GM19372 (cell line): ENCODE results near the gene GJD3.

Experiments
- ATAC-seq: cut with Tn5 transposase; IDR thresholded peaks from one replicate; pipeline ENCODE4 v1.9.1; 2021; ENCODE audit warnings: mild to moderate bottlenecking, low read depth, moderate library complexity; ENCODE audit not compliant: unreplicated experiment

GJD3 gene

DNA sequence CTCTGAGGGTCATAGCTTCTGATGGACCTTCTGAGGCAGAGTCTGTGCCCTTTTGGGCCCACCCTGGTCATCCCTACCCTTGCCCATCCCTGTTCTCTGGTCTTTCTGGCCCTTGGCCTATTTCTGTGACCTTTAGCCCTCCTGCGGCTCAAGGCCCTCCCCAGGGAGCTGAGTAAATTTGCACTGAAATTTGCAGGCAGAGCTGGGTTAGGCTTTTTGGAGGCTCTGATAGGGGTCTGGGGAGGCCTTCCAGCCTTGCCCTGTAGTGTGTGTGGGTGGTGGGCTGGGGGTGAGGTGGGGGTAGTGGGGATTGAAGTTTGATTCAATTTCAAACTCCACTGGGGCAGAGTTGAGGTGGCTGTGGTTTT is 37.7 kb downstream of the GJD3 start:
- ATAC-seq = no peak

GRCh38 chr17:40326014-40326831 is 38.3 kb downstream of the GJD3 start:
- no peak for ATAC-seq

DNA sequence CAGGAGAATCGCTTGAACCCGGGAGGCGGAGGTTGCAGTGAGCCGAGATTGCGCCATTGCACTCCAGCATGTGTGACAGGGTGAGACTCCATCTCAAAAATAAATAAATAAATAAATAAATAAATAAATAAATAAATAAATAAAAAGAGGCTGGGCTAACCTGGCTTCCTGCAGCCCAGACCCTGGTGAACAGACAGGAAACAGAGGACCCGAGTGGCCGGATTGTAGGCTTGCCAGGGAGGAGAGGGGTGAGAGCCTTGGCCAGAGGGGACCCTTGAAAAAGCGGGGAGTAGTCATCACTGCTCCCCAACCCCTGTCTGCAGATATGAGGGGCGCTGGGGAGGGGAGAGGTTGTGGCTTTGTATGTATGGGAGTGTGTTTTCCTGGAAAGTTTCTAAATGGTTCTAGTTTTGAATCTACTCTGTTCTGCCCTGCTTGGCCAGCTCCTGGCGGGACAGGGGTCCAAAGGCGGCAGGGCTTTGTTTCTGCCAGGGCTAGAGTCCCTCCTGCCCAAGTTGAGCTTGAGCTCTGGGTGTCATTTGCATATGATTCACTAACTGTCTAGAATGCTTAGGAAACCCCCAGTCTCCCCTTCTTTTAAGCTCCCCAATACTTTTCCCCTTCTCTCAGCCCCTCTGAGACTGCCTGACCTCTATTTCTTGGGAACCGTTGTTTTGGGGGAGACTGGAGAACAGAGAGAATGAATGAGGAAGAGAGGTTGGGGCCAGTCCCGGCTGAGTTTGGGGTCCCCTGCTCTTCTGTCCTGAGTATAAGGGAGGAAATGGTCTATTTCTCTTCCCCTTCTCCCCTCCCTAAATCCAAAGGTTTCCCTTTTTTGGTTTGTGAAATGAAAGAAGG is 39.2 kb downstream of the GJD3 start:
- no peak for ATAC-seq

DNA sequence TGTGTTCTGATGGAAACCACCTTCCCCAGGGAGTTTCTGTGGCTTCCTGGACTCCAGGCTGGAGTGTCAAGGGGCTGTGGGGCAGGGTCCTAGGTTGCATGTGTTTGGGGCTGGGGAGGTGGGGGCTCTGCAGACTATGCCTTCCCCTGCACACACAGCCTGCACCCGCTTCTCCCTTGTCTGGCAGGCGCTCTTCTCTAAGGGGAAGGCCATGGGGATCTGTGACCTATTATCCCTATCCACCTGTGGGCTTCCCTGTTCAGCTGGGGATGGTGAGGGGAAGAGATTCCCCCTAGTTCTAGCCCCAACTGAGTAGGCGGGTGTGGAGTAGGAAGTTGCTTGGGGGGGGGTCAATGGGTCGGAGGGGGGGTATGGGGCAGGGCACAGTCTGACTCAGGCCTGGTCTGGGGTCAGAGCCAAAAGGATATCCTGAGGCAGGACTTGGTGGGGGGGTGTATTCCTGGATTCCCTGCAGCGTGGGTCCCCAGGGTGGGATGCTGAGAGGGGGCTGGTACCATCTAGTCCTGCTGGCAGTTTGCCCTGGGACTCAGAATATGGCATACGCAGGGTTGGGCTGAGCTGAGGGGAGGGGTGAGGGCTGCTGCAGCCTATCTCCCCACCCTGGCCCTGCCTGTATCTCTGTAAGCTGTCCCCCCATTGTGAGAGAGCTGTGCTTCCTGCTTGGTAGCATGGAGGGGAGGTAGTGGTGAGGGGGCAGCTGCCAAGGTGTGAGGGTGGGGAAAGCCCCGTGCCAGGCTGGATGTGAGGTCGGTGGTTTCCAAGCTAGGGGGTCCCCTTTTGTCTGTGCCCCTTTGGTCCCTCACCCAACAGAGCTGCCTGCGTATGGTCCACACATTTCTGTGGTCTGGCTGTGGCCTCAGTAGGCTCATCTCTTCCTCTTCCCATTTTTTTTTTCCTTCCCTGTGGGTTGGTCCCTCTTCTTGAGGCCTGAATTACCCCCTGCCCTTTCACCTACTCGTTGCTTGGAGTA is 40.9 kb downstream of the GJD3 start:
- ATAC-seq = no peak

DNA sequence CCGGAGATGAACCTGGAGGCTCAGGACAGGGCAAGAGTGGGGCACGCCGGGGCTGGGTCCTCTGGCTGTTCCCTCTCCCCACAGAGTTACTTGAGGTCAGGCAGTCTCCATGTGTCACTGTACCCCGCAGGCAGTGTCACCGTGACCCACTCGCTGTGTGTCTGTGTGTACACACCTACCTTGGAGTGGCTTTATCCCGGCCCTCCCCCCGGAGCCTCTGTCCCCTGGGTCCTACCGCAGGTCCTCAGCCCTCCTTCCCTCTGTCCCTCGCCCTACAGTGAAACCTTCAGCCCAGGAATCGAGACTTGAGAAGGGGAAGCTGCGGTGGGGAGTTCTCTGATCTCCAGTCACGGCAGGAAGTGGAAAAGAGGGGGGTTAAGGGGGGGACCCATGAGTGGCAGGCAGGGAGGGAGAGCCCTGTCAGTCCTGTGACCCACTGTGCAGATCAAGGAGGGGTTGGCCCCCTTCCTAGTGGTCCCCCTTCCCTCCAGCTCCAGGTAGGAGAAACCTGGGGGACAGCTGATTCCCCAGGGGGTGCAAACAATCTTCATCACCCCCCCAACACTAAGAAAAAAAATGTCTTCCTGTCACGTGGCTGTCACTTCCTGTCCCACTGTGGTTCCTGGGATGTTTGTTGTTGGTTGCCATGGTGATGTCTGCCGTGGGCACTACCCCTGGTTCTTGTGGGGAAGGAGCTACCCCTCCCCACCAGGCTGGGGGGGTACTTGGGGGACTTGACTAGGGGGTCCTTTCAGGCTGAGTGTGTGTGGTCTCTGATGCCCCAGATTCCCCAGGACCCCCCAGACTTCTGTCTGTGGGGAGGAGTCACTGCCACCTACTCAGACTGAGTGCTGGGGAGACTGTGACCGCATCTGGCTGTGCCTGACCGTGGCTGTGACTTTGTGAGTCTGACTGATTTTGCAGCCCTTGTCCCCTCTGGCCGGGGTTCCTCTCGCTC is 41.9 kb downstream of the GJD3 start:
- peak; percentile 42 for ATAC-seq

- ATAC-seq = no peak
Observed at GRCh38 chr17:40321961-40322357, 42.6 kb downstream of the GJD3 start.

- no peak for ATAC-seq
Observed at GRCh38 chr17:40321524-40321929, 43.0 kb downstream of the GJD3 start.

GRCh38 chr17:40320756-40321523 is 43.6 kb downstream of the GJD3 start:
- ATAC-seq = no peak

DNA sequence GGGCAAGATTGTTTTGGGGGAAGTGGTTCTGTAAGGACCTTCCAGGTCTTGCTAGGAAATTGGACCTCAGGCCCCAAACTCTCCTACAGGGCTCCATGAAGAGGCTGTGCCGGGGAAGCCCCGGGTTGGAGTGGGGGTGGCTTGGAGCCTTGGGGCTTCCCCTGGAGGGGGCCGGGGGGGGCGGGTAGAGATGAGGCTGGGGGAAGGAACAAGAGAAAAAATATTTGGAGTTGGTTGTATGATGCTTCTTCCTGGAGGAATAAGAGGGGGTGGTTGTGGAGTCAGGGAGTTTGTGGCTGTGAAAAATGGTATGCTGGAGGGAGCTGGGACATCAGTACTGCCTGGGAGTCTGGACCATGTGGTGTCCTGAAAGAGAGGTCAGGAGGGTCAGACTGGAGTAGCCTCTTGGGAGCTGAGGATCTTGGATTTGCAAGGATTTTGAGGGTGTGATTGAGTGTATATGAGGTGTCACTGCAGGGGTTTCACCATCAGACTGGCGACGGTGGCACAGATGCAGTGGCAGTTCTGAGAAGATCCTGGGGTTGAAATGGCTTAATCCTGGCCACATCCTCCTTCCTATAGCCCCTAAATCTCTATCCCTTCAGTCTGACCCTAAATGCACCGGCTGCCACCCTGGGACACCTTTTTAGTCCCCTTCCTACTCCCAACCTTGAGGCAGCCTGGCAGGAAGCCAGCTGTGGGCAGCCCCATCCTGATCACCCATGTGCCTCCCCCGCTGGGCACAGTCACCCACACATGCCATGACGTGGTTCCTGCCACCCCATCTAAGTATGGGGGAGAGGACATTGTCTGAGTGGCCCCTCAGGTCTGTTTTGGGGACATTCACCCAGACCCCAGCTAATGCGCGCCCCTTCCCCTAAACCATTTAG is 44.6 kb downstream of the GJD3 start:
- ATAC-seq = no peak

GRCh38 chr17:40318830-40319391 is 45.6 kb downstream of the GJD3 start:
- ATAC-seq = no peak

DNA sequence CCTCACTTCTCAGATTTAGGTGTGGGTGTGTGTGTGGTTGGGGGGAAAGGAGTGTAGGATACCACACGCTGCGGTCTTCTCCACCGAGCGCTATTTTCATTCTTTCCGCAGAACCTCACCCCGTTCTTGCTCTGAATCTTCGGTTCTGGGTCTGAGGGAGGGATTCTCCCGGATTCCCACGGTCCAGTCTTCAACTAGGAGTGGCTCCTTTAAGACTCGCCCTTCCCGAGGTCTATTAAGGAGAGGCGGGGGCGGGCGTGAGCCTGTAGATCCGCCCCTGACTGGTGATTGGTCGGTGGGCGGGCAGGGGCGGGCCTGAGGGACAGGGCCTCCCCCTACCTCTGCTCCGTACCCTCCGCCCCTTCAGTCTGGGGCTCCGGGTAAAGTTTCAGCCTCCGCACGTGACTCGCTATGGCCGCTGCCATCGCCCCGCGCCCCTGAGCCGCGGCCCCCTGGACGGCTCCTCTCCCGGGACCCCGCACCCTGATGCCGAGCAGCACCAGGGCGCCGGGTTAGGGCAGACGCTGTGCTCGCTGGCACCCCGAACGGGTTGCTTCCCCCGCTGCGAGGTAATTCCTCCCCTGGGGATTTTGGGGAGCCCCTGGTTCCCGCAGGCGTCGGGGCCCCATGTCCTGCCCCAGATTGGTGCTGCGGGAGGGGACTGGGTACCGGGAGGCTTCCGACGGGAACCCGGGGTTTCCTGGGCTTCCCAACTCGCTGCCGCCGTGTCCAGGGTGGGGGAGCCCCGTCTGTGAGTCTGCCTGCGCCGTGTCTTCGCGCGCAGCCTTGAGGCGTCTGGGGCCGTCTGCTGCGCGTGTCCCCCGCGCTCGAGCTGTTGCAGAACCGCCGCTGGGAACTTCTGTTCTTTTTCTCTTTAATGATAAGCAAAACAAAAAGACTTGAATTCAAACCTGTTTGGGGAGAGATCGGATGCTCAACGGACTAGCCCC is 46.4 kb downstream of the GJD3 start:
- peak; percentile 61 for ATAC-seq

GRCh38 chr17:40317345-40317873 is 47.1 kb downstream of the GJD3 start:
- no peak for ATAC-seq

DNA sequence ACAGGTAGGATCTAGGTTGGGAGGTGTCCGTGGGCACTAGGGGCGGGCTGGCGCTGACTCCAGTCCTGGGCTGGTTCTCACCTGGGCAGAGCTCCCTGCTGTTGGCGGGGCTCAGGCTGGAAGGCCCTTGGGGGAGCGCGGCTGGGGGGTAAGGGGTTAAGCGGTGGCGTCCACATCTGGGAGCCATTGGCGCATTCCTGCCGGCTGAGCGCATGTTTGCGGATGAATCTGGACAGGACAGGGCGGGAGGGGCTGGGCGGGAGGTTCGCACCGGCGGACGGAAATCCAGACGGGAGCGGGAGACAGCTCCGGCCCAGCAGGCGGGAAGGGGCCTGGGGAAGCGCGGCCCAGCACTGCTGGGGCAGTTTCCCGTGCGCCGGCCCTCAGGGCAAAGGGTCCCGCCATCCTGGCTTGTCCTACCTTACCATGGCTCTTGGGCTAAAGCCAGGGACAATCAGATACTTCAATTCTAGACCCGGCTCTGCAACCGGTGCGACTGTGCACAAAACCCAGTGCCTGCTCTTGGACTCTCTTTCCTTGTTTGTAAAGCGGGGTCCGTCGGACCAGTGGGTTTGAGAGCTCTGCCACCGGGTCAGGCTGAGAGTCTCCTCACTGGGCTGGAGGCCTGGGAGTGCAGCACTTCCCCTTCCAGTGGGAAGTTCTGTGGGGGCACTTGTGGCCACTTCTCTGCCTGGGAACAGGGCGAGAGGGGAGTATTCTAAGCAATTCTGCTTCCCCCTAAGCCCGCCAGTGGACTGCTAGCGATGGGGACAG is 47.8 kb downstream of the GJD3 start:
- ATAC-seq = no peak

DNA sequence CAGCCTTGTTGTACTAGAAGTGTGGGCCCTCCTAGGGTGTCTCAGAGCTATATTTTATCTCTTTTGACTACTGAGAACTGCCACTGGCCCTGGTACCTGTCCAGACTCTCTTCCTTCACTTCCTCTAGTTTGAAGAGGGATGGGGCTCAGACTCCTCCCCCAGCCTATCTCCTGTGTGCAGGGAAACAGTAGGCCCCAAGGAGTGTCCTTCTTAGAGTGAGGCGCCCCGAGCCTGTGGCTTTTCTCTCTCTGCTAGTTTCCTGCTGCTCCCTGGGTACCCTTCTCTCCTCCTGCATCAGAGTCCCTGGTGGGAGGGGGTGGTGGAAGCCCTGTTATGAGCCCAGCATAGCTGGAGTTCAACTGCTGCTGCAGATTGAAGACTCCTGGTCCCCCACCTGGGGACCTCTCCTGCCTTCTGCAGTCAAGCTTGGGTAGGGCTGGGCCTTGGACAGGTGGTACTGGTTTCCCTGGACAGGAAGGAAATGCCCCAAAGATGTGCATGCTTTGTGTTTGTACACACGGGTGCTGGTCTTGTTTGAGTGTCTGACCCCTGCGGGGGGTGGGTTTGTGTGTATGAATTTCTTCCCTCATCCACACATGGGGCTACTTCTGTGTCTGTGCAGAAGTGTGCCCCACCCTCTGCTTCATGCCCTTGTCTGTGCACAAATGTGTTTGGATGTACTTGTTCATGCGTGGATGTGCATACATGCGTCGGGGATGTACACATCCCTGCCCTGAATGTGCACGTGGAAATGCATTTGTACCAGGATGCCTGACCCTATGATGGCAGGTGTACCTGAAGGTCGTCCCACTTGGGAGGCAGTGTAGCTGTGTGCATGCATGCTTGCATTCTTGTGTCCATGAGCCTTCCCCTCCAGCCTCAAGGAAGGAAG is 48.6 kb downstream of the GJD3 start:
- no peak for ATAC-seq
